Adrenal gland (tissue), 12 donors: ENCODE measurements around the gene NR0B2. TPM values are rescaled to one million over a fixed set of nuclear protein-coding genes. Genes with fewer than 3 reads are reported as not detected.

ENCODE experiments used
- DNase-seq, 7 donors: peaks; one replicate each; pipeline ENCODE4 v3.0.0-alpha.2; 2019 to 2020
- H3K27ac ChIP-seq, 5 donors: fragments of 200-600 bp; sonication (generic) in 4 of 5; 1 replicate in 3 of 5; 2 replicates in 2 of 5; pipeline versions ENCODE4 v1.5.1 to v1.8.0; 2016 to 2020; ENCODE audit warnings: mild to moderate bottlenecking in 1 of 5
- H3K27me3 ChIP-seq: fragments of 200-600 bp; 2 replicates; pipeline ENCODE4 v1.8.0; 2021
- H3K36me3 ChIP-seq, 2 donors: fragments of 200-600 bp; replicated peaks in 1 of 2; 1 replicate in 1 of 2; 2 replicates in 1 of 2; pipeline versions ENCODE4 v1.5.1 to v1.8.0; 2018 to 2022
- H3K4me1 ChIP-seq, 2 donors: fragments of 200-600 bp; replicated peaks in 1 of 2; 1 replicate in 1 of 2; 2 replicates in 1 of 2; pipeline versions ENCODE4 v1.5.1 to v1.8.0; 2018 to 2021
- H3K4me3 ChIP-seq, 4 donors: fragments of 200-600 bp; sonication (generic) in 3 of 4; one replicate each; pipeline ENCODE4 v1.5.1; 2016 to 2018
- H3K9me3 ChIP-seq, 3 donors: fragments of 200-600 bp; sonication (generic) in 1 of 3; replicated peaks in 1 of 3; 1 replicate in 2 of 3; 2 replicates in 1 of 3; pipeline versions ENCODE4 v1.5.1 to v1.8.0; 2016 to 2021
- CTCF ChIP-seq, 6 experiments: fragments of 450-650 bp in 4 of 6; fragments of 200-600 bp in 2 of 6; sonication (generic) in 1 of 6; IDR thresholded peaks; 1 replicate in 5 of 6; 2 replicates in 1 of 6; pipeline versions ENCODE4 v1.5.1 to v1.8.0; 2016 to 2021; ENCODE audit warnings: antibody characterized with exemption in 6 of 6, mild to moderate bottlenecking in 2 of 6, moderate library complexity in 1 of 6
- POLR2A ChIP-seq, 2 donors: fragments of 450-650 bp; IDR thresholded peaks; one replicate each; pipeline ENCODE4 v1.6.1; 2017; ENCODE audit warnings: antibody characterized with exemption in 2 of 2, mild to moderate bottlenecking in 2 of 2, moderate library complexity in 1 of 2
- WGBS, 4 donors: extraction: QIAGEN DNeasy Blood & Tissue Kit in 2 of 4; methylation state at CpG; one replicate each; pipeline versions ENCODE4 v1.1.5 to v1.1.7; 2013 to 2017; 5-methylcytosine and 5-hydroxymethylcytosine counted together
- intact Hi-C, 2 donors: fragments of 100-400 bp; cut with DNase I; formaldehyde crosslinking; loops; one replicate each; pipeline versions ENCODE4 v1.14.1 to v1.15.0; 2022 to 2023
- polyA plus RNA-seq, 3 donors: library from polyadenylated mRNA; stranded (reverse); fragments of 200-250 nt in 2 of 3; fragments of 350-450 nt in 1 of 3; fragmentation: Illumina TruSeq in 1 of 3; extraction: RNeasy Lipid Tissue Mini Kit (QIAGEN cat#74804) in 1 of 3; gene quantifications; one replicate each; pipeline ENCODE4 v1.2.3, GENCODE V29; 2013 to 2014
- total RNA-seq, 9 donors: library from RNA; depleted of rRNA in 4 of 9; stranded (reverse); fragments of >200 nt in 4 of 9; fragments of 120-200 nt in 1 of 9; fragmentation: NEBNext Ultra II Directional in 1 of 9; extraction: Animal tissue kit (Norgen Biotek cat#: 25700) in 1 of 9; gene quantifications; one replicate each; pipeline versions ENCODE4 v1.1.0 to v1.2.4, GENCODE V29; 2013 to 2023
- donor health status: healthy with polysubstance abuse.
- donor health status: Bipolar disorder and iron deficiency.
- donor health status: DM: yes; HTN: yes; CAD: no.
- donor health status: DM: no; HTN: no; CAD: no.
- donor health status: DM: no; HTN: no; CAD: no.
- donor health status: DM: yes; HTN: yes; CAD: no.

NR0B2 gene
- total and polyA plus RNA-seq, 12 donors, result 7.1 to 62.7 (median 12.2) TPM

- DNase-seq, result peak; percentile 51 to 89 (median 85)
- 42 to 53% (median 47%) methylated on average over 3 to 4 of the region's 4 CpGs for WGBS, 4 donors
- H3K4me3 ChIP-seq, result no peak overlapping the region
- H3K27me3 ChIP-seq, result no peaks in the 10 kb centered on the region
- peaks cover 15 to 20% of the 10 kb centered on the region in 2 donors for H3K4me1 ChIP-seq
- TF ChIP-seq POLR2A (IDR thresholded peaks at IDR 0.05), result peak in 1 of 2 donors; percentile 33
- TF ChIP-seq CTCF (IDR thresholded peaks at IDR 0.05), result no peak
- intact Hi-C loops, result no loop called here
- H3K27ac ChIP-seq, result peak overlapping the region in 4 of 5 donors; percentile 0 to 73 (median 41)
- no peaks in the 10 kb centered on the region for H3K9me3 ChIP-seq
- peaks cover 0 to 28% of the 10 kb centered on the region in 2 donors for H3K36me3 ChIP-seq
These were observed 24.4 kb upstream of the NR0B2 start for GRCh38 chr1:26938004-26938658.

- Histone ChIP-seq H3K9me3 (no peaks in the 10 kb centered on the region), H3K4me1 (peaks cover 15 to 20% of the 10 kb centered on the region in 2 donors), H3K4me3 (no peak overlapping the region), H3K27ac (peak overlapping the region in 2 of 5 donors; percentile 11 to 20), H3K36me3 (peaks cover 0 to 21% of the 10 kb centered on the region in 2 donors), H3K27me3 (no peaks in the 10 kb centered on the region)
- WGBS, 4 donors, result 70 to 85% (median 83%) methylated on average over 6 of the region's 6 CpGs
- intact Hi-C loops, result no loop called here
- TF ChIP-seq POLR2A (IDR thresholded peaks at IDR 0.05) (no peak), CTCF (IDR thresholded peaks at IDR 0.05) (no peak)
- no peak for DNase-seq
These were observed 23.0 kb upstream of the NR0B2 start for GRCh38 chr1:26936823-26937222.

GRCh38 chr1:26932531-26932930 is 18.8 kb upstream of the NR0B2 start:
- Histone ChIP-seq H3K9me3 (no peaks in the 10 kb centered on the region), H3K27me3 (no peaks in the 10 kb centered on the region), H3K4me1 (peaks cover 4 to 7% of the 10 kb centered on the region in 2 donors), H3K4me3 (no peak overlapping the region), H3K27ac (no peak overlapping the region), H3K36me3 (peaks cover 0 to 42% of the 10 kb centered on the region in 2 donors)
- no peak for DNase-seq
- WGBS, 4 donors, result 61 to 84% (median 81%) methylated on average over 3 of the region's 3 CpGs
- intact Hi-C loops, result no loop called here
- no peak for TF ChIP-seq POLR2A (IDR thresholded peaks at IDR 0.05)

GRCh38 chr1:26923711-26924110 is 9.9 kb upstream of the NR0B2 start:
- intact Hi-C loops, result no loop called here
- no peaks in the 10 kb centered on the region for H3K27me3 ChIP-seq
- WGBS, 4 donors, result 95 to 100% (median 99%) methylated on average over 3 of the region's 3 CpGs

More at GRCh38 chr1:26923711-26924110, 9.9 kb upstream of the NR0B2 start:
- H3K4me1 ChIP-seq, result peaks cover 17 to 33% of the 10 kb centered on the region in 2 donors
- no peak for DNase-seq
- TF ChIP-seq CTCF (IDR thresholded peaks at IDR 0.05) (no peak), POLR2A (IDR thresholded peaks at IDR 0.05) (no peak)
- H3K4me3 ChIP-seq, result no peak overlapping the region
- peaks cover 0 to 42% of the 10 kb centered on the region in 2 donors for H3K36me3 ChIP-seq
- peak overlapping the region in 2 of 5 donors; percentile 50 to 87 for H3K27ac ChIP-seq
- no peaks in the 10 kb centered on the region for H3K9me3 ChIP-seq
